H1 (cell line): ENCODE measurements around the gene C19orf67. TPM values are rescaled to one million over a fixed set of nuclear protein-coding genes. Genes with fewer than 3 reads are reported as not detected.

Experiments
- SIX5 ChIP-seq: IDR thresholded peaks from 2 replicates; pipeline ENCODE4 v1.6.1; 2011; ENCODE audit warnings: mild to moderate bottlenecking, low read depth, low read length
- SP4 ChIP-seq: IDR thresholded peaks from 2 replicates; pipeline ENCODE4 v1.6.1; 2012; ENCODE audit warnings: low read length, inconsistent platforms
- TCF12 ChIP-seq: IDR thresholded peaks from 2 replicates; pipeline ENCODE4 v1.6.1; 2011; ENCODE audit warnings: low read depth, mild to moderate bottlenecking, low read length
- polyA plus RNA-seq, 7 experiments: library from polyadenylated mRNA; depleted of rRNA in 3 of 7; stranded (reverse) in 5 of 7; unstranded in 2 of 7; fragments of >200 nt in 5 of 7; fragments of 200-250 nt in 2 of 7; gene quantifications; 1 replicate in 5 of 7; 2 replicates in 1 of 7; 4 replicates in 1 of 7; pipeline versions ENCODE4 v1.2.1 to v1.2.3, GENCODE V29; 2011 to 2013; ENCODE audit warnings: missing spikeins in 2 of 7, mixed read lengths in 2 of 7
- total RNA-seq: library from RNA; stranded (reverse); fragmentation: NEBNext Ultra II Directional; extraction: Animal tissue kit (Norgen Biotek cat#: 25700); gene quantifications from 2 replicates; pipeline ENCODE4 v1.2.1, GENCODE V29; 2021

Gene C19orf67
- total and polyA plus RNA-seq, 2 of the 8 experiments (the other 6 are each of a cell fraction or from before 2014, with no cell fraction given): 0.12 TPM; not detected in 1

GRCh38 chr19:14054721-14055120, 30.9 kb downstream of the C19orf67 start (continued):
- TF ChIP-seq SP4 (no peak), TCF12 (no peak), SIX5 (no peak)
- TF ChIP-seq, all 59 proteins: peak for 0
